Measurements from ENCODE around the gene PI4KA.

The PI4KA gene

DNA sequence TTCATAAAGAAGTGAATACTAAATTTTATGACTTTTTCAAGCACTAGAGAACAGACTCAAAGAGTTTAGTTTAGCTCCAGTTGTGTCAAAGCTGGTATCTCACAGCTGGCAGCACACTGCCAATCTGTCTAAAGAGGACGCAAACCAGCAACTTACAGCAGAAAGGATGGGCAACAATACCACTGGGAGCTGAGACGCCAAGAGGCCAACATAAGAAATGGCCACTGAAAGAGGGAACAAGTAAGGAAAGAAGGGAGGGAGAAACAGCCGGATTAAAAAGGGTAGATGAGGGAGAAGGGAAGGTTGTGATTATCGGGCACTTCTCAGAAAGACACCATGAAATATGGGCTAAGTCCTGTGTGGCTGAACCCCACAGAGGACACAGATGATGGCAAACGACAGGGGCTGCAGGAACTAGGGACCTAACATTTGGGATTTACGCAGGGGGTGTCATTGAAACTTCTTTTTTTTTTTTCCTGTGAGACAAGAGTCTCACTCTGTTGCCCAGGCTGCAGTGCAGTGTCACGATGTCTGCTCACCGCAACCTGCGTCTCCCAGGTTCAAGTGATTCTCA is 43.0 kb downstream of the PI4KA start:
- DNase-seq (ENCODE audit: low read depth) = no peak

DNA sequence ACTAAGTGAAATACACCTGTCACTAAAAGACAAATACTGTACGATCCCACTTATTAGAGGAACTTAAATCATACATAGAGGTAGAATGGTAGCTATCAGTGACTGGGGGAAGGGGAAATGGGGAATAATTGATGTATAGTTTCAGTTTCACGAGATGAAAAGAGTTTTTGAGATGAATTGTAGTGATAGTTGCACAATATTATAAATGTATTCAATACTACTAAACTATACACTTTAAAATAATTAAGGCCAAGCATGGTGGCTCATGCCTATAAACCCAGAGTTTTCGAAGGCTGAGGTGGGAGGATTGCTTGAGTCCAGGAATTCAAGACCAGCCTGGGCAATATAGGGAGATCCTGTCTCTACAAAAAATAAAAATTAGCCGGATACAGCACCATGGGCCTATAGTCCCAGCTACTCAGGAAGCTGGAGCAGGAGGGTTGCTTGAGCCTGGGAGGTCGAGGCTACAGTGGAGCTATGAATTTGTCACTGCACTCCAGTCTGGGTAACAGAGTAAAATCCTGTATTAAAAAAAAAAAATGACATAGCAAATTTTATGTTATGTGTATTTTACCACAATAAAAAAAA is 44.3 kb downstream of the PI4KA start:
- DNase-seq (ENCODE audit: low read depth) = no peak

DNA sequence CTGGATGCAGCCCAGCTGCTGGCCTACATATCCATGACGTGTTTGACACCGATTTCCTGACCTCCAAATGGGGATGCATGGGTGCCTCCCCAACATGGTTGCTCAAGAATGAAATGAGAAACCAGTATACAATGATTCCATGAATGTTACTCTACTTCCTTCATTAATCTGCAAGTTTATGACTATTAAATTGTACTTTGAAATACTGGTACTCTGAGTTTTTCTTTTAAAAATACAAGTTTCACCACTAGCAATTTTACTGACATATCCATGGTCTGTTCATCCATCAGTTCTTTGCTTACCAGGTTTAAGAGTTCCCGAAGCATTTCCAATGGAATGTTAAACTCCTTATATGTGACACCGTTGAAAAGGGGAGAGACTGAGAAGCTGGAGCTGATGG is 45.6 kb downstream of the PI4KA start:
- DNase-seq (ENCODE audit: low read depth) = no peak

DNA sequence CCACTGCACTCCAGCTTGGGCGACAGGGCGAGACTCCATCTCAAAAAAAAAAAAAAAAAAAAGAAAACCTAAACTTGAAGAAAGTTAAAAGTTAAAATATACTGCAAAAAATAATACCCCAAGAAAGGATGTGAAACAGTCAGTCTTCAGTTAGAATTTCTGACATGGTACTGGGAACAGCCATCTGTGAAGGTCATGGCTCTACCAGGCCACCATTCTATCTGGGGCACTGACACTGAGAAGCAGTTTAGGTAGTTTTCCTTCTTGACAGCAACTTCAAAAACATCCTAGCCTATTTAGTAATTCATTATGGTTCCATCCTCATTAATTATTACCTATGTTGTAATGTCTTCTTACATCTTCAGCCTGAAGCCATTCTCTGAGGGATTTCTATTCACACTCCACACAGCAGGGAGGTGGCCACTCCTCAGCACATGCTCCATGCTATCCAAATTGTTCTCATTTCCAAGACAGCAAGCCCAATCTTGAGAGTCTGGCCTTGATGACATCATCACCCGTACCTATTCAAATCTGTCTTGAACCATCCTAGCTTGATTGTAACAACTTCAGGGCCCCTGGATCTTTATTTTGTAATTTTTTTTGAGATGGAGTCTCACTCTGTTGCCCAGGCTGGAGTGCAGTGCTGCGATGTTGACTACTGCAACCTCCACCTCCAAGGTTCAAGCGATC is 46.5 kb downstream of the PI4KA start:
- no peak for DNase-seq (ENCODE audit: low read depth)

DNA sequence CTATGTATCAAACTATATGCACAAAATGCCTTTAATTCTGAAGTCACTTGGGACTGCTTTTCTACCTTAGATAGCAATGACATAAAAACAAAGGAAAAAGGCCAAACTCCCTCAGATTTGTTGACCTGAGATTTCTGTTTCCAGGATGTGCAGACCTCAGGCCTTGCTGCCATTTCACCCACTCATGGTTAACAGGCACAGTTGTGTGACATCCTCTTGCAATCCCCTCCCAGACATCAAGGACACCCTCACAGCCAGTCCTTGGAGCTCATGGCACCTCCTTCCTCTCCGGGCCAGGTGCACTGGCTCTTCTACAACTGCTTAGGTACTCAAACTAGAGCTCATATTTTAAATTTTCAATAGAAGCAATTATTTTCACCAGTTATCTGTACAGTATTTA is 47.4 kb downstream of the PI4KA start:
- no peak for DNase-seq (ENCODE audit: low read depth)

DNA sequence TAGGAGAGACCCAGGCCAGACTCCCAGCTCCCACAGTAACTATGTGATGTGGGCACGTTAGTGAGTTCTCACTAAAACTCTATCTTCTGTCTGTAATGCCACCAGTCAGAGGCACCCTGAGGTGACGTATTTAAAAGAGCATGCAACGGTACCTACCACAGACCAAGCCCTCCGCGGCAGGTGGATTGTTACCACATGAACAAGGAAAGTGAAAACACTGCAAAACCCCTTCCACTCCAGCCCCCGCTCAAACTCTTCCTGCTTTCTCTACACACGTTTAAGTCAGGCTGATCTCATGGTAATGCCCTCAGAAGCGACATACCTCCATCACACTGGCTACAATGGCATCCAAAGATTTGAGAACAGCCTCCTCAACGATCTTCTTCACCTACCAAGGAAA is 48.0 kb downstream of the PI4KA start:
- no peak for DNase-seq (ENCODE audit: low read depth)

DNA sequence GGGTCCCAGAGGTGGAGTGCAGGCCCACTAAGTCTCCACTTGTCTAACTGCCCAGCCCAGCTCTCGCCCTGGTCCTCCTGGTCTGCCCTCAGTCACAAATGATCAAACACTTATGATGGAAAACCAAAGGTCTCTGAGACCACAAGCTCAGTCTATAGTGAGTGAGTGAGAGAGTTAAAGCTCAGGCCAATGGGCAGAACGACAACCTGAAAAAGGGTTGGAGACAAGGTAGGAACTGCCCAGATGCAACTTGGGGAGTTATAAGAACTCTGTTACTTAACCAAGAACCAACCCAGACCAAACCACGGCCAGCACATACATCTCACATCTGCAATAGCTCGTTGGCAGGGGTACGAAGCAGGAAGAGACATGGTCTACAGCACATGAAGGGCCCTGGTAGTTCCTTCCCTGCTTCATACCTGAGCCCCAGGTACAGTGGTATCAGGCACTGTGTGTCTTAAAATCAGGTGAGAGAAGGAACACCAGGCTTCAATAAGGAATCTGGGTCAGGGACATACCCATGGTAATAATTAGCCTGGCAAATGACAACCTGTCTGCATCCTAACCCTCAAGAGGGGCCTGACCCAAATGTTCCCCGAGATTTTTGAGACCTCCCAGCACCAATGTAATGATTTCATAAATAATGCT is 48.9 kb downstream of the PI4KA start:
- DNase-seq (ENCODE audit: low read depth) = no peak

DNA sequence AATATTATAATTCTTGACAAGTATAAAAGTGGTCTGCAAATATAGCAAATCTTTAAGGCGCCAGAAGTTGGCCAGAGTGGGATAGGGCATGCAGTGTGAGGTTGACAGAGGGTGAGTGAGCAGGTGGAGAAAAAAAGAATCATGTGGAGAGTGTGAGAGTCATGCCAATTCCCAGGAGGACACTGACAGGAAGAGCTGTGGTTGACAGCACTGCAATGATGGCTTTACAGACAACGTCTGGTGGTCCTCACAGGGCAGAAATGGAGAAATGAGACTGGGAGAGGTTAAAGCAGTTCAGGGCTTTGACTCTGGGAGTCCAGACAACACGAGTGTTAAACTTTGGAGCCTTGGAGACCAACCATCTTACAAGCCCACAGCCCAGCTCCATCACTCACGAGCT is 49.8 kb downstream of the PI4KA start:
- DNase-seq (ENCODE audit: low read depth) = no peak

DNA sequence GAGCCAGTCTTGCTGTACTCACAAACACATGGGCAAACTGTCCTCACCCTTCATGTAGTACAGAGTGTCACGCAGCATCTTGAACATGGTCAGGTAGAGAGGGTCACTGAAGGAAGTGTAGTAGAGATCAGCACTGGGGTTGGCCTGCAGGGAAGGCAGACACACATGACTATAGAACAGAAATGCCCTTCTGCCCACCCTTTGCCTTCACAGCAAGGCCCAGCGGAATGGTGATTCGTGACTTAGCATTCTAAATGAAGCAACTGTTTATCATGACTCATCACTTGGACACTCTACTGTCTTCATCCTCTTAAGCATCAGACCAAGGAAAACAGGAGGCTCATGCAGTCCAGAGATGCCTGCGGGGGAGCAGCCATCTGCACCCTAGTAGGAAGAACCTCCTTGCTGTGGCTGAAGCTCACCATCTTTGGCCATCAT is 51.3 kb downstream of the PI4KA start:
- peak; percentile 97 for DNase-seq (ENCODE audit: low read depth)

DNA sequence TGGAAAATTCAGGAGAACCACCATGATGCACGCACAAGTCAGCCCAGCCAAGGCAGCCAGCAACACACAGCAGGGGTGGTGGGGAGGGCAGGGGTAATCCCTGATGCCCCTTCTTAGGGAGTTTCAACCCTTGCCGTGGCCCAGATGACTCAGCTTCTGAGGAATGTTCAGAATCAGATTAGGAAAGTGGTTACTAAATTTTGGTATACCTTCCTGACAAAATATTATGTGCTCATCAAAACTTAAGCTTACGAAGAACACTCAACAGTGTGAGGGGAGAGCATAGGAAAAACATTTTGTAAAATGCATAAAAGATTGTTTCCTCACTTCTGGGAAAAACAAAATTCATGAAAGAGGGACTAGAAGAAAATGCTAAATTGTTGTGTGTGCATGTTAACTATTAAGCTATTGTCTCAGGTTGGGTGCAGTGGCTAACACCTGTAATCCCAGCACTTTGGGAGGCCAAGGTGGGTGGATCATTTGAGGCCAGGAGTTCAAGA is 52.6 kb downstream of the PI4KA start:
- DNase-seq (ENCODE audit: low read depth) = peak; percentile 36

DNA sequence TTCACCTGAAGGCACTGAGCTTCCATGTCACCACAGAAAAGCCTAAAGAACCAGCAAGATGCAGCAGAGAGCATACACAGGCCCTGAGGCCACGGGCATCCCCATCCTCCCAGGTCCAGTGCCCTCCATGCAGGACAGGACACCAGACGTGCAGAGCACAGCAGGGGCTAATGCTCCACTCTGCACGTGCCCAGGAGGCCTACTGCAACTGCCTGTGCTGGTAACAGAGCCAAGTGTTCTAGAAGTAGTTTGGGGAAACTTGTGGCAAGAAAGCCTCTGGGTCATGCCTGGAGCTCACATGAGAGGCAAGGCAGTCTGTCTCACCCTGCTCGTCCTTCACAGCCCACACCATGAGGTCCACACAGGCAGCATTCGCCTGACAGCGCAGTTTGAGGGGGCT is 54.0 kb downstream of the PI4KA start:
- no peak for DNase-seq (ENCODE audit: low read depth)

DNA sequence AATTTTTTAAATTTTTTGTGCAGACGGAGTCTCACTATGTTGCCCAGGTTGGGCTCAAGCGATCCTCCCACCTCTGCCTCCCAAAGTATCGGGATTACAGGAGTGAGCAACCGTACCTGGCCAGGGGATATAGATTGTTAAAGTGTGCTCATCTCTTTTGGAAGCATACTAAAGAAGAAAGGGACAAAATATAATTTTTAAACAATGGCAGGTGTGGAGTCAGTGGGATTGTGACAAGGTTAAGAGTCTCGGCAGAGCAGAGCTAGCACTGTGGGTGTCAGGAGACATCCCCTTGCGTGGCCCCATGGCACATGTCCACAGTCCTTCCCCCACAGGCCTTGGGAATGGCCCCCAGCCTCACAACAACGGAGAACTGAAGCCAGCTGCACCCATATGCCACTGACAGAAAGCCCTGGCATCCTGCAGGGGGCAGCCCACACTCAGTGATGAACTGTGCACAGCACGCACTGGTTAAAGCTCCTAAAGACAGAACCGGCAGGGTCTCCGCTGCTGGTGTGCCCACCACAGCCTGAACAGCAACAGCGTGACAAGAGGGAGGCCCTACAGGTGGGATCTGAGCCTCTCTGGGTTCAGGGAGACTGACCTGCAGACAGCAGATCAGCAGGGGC is 54.8 kb downstream of the PI4KA start:
- peak; percentile 42 for DNase-seq (ENCODE audit: low read depth)

DNA sequence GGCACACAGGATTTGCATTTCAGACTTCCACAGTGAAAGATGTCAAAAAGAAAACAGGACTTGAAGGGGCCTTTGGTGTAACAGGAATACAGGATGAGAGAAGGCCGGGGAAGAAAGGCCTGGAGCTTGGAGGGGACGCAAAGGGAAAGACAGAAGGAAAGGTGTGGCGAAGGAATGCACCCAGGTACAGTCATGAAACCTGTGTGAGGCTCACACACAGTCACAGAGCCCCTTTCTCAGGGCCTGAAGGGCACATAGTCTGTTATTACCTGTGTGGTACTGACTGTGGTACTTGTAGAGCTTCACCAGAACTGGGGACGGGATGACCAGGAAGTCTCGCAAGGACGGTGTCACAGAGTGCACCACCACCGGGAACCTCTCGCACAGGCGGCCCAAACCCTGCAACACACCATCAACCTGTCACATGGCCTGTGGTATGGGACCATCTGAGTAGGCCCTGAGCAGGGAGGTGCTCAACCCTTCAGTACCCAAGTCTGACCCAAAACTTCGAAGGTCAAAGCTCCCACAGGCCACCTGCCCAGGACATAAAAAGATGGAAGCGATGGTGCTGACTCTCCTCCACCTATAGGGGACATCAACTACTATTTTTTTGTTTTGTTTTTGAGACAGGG is 55.6 kb downstream of the PI4KA start:
- no peak for DNase-seq (ENCODE audit: low read depth)

DNA sequence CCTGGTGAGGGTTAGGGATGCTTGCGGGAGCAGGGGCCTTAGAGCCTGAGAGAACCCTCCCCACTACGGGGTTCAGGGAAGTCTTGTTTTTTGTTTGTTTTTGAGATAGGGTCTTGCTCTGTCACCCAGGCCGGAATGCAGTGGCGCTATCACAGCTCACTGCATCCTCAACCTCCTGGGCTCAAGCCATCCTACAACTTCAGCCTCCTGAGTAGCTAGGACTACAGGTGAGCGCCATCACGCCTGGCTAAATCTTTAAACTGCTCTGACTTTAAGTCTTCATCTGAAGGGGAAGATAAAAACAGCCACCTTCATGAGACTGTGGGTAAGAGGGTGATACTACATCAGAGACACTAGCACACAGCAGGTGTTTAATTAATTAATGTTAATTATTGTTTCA is 56.2 kb downstream of the PI4KA start:
- DNase-seq (ENCODE audit: low read depth) = no peak

DNA sequence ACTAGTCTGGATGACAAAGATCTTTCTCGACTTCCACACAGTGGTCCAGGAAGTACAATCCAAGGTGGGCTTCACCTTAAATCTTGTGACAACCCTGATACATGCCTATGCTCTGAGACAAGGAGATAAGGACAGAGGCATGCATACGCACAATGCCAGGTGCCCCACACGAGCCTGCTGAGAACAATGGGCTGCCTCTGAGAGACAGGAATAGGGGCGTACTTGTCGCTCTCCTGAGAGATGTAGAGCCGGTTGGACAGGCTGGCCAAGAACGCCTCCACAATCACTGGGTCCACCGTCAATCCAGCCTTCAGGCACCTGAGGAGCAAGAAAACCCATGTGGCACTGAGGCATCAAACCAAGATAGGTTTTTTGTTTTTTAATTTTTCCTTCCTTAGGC is 59.2 kb downstream of the PI4KA start:
- no peak for DNase-seq (ENCODE audit: low read depth)

DNA sequence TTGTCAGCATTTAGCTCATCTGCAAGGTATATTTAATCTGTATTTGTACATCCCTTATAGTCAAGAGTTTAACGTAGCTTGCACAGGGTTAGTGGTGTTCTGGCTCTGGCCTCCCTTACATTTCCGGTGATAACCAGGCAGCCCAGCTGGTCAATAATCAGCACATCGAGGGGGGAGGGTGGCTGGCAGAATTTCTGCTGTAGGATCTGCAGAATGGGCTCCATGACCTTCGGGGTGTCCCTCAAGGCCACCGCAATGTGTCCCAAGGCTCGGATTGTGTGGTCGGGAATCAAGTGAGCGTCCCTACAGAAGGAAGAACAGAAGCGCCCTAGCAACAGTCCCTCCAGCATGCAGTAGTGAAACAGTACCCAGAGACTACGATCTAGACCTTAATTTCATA is 59.6 kb downstream of the PI4KA start:
- DNase-seq (ENCODE audit: low read depth) = no peak

DNA sequence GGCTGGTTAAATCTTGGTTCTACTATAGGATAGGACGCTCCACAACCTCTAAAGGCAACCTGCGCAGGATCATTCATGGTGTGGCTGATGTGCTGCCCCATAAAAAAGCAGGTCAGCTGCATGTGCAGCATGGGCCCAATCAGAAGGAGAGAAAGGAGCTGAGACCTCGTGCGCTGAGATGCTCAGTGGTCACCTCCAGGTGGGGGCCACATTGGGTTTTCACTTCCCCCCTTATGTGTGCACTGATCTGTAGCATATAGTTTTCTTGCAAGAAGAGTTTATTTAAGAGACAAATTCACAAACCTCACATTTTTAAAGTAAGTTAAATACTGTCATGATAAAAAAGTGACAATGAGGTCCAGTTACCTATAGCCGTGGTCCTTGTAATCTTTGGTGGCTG is 60.4 kb downstream of the PI4KA start:
- DNase-seq (ENCODE audit: low read depth) = no peak

DNA sequence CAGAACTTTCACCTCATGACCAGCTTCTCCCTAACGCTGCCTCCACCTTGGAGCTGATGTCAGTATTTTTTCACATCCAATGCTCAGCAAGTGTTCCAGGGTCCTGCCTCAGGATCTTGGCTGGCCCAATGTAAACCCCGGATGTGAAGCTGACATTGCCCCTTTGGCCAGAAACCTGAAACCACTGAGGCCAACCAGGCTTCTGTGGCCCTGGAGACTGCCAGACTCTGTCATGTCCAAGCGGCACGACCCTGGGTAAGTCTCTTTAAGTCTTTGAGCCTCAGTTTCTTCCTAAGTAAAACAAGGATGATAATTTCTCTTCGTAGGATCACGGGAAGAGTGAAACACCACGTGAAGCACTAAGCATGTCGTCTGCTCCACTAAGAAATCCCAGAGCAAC is 61.9 kb downstream of the PI4KA start:
- no peak for DNase-seq (ENCODE audit: low read depth)

DNA sequence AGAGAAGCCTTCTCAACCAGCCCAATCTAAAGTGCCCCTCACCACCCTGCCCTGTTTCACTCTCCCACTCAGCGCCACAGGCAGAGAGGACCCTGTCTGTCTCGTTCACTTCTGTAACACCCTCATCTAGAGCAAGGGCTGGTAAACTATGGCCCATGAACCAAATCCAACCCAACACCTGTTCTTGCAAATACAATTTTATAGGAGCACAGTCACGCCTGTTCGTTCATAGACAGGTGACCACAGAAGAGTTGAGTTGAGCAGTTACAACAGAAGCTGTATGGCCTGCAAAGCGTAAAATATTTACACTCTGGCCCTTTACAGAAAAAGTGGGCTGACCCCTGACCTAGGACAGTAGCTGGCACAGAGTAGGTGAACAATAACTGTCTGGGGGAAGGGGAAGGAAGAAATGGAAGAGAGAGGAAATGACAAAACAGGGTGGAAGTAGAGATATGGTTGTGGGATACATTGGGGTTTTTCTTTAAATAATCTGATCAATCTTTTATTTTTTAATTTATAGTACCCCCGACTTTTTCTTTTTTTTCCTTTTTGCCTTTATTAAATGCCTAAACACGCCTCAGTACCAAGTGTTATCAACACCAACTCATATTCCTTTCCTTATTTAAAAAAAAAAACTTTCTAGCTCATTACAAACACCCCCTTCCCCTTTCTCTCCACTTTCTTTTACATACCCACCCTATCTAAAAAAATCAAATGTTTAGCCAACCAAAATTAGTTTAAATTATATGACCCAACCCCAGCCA is 63.8 kb downstream of the PI4KA start:
- no peak for DNase-seq (ENCODE audit: low read depth)

DNA sequence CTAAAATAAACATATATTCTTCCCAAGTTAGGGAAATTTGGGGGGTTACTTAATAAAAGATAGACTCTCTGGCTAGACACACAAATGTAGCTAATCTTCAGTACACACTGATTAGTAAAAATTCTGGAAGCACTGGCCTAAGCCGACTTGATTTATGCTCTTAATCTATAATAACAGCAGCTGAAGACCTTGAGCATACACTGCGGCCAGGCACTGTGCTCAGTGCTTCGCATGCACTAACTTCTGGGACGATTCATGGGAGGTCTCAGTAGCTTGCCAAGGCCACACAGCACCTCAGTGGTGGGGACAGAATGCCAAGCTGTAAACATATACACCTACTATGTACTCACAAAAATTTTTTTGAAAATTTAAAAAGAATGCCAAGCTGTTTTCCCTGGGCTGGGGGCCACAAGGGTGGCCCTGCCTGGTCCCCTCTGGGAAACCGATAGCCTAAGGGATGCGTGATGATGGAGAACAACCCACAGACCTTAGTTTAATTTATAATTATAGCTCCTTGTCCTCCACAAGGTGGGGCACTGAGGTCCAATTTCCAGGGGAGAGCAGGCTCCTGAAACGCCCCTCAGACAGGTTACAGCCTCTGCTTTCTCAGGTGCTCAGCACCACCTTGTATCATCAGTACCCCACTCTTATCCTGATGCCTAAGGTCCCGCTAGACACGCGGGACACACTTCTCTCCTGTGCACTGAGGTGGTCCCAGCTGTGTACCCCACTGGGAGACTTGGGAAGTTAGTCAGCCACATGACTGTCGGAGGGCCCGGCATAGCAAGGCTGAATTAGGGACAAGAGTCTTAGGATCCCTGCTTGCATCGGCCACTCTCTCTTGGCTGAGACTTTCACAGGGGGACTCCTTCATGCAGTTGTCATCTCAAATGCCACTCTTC is 64.6 kb downstream of the PI4KA start:
- DNase-seq (ENCODE audit: low read depth) = no peak
